Measurements from ENCODE around the gene YWHAB.

Gene YWHAB

GRCh38 chr20:44918342-44918741 lies 32.8 kb downstream of the YWHAB start:
- Histone ChIP-seq H3K23ac (ENCODE audit: low read length) (no peak overlapping the region), H3K27me3 (ENCODE audit: insufficient read depth, low read length) (no peaks in the 10 kb centered on the region), H3K9me3 (ENCODE audit: insufficient read depth, low read depth, low read length) (no peaks in the 10 kb centered on the region), H4K8ac (ENCODE audit: low read depth, low read length) (no peak overlapping the region), H4K91ac (ENCODE audit: low read depth, low read length) (no peak overlapping the region), H3K14ac (ENCODE audit: low read length) (no peak overlapping the region), H4K12ac (ENCODE audit: low read depth, low read length) (no peak overlapping the region), H3K4me3 (ENCODE audit: low read depth, low read length) (no peak overlapping the region), H3K4me2 (ENCODE audit: low read length) (no peak overlapping the region), H2AFZ (ENCODE audit: insufficient read depth, low read length, poor library complexity) (no peak overlapping the region), H2BK12ac (ENCODE audit: low read length) (no peak overlapping the region), H2BK5ac (ENCODE audit: low read depth, low read length, poor library complexity) (no peak overlapping the region), H3K27ac (ENCODE audit: low read depth, low read length) (no peak overlapping the region), H3K4me1 (ENCODE audit: control insufficient read depth in 1 of 2, insufficient read depth in 2 of 2, low read length in 2 of 2) (no peaks in the 10 kb centered on the region), H3K18ac (ENCODE audit: low read length) (no peak overlapping the region), H3K36me3 (ENCODE audit: control insufficient read depth in 1 of 2, insufficient read depth in 2 of 2, low read length in 2 of 2) (peaks cover 24 to 41% of the 10 kb centered on the region in 2 experiments), H3K9ac (ENCODE audit: low read length) (no peak overlapping the region), H2BK120ac (ENCODE audit: insufficient read depth, low read length, poor library complexity) (no peak overlapping the region), H3K79me2 (ENCODE audit: control insufficient read depth, insufficient read depth, low read length, poor library complexity) (no peaks in the 10 kb centered on the region), H2AK5ac (ENCODE audit: low read length) (no peak overlapping the region), H3K79me1 (ENCODE audit: low read length) (no peaks in the 10 kb centered on the region), H3K4ac (ENCODE audit: low read depth, low read length) (no peak overlapping the region)
- DNase-seq = no peak
- WGBS (ENCODE audit: extremely low coverage, insufficient coverage, insufficient read length) = no CpG with 5 or more reads among the region's 3 CpGs

DNA sequence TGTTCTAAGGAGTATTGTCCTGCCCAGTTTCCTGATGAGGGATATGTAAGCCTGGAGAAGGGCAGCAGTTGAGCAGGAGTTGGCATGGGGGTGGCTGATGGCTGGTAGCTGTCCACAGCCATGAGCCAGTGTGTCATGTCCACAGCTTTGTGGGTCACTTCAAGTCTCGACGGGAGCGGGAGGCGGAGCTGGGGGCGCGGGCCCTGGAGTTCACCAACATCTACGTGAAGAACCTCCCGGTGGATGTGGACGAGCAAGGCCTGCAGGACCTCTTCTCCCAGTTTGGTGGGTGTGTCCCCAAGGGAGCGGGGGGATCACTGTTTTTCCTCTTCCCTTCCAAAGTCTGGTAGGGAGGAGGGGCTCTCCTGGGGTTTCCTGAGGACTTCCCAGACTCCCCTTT lies 33.3 kb downstream of the YWHAB start:
- Histone ChIP-seq H3K4me1 (ENCODE audit: control insufficient read depth in 1 of 2, insufficient read depth in 2 of 2, low read length in 2 of 2) (no peaks in the 10 kb centered on the region), H3K36me3 (ENCODE audit: control insufficient read depth in 1 of 2, insufficient read depth in 2 of 2, low read length in 2 of 2) (peaks cover 24 to 41% of the 10 kb centered on the region in 2 experiments), H2BK12ac (ENCODE audit: low read length) (no peak overlapping the region), H3K18ac (ENCODE audit: low read length) (no peak overlapping the region), H3K27ac (ENCODE audit: low read depth, low read length) (no peak overlapping the region), H3K27me3 (ENCODE audit: insufficient read depth, low read length) (no peaks in the 10 kb centered on the region), H3K4me3 (ENCODE audit: low read depth, low read length) (no peak overlapping the region), H4K8ac (ENCODE audit: low read depth, low read length) (no peak overlapping the region), H3K4me2 (ENCODE audit: low read length) (no peak overlapping the region), H4K12ac (ENCODE audit: low read depth, low read length) (no peak overlapping the region), H3K79me1 (ENCODE audit: low read length) (no peaks in the 10 kb centered on the region), H2BK5ac (ENCODE audit: low read depth, low read length, poor library complexity) (no peak overlapping the region), H2AK5ac (ENCODE audit: low read length) (no peak overlapping the region), H3K4ac (ENCODE audit: low read depth, low read length) (no peak overlapping the region), H3K23ac (ENCODE audit: low read length) (no peak overlapping the region), H3K79me2 (ENCODE audit: control insufficient read depth, insufficient read depth, low read length, poor library complexity) (no peaks in the 10 kb centered on the region), H3K9me3 (ENCODE audit: insufficient read depth, low read depth, low read length) (no peaks in the 10 kb centered on the region), H4K91ac (ENCODE audit: low read depth, low read length) (no peak overlapping the region), H3K14ac (ENCODE audit: low read length) (no peak overlapping the region), H2AFZ (ENCODE audit: insufficient read depth, low read length, poor library complexity) (no peak overlapping the region), H3K9ac (ENCODE audit: low read length) (no peak overlapping the region), H2BK120ac (ENCODE audit: insufficient read depth, low read length, poor library complexity) (no peak overlapping the region)
- no peak for DNase-seq
- no CpG with 5 or more reads among the region's 10 CpGs for WGBS (ENCODE audit: extremely low coverage, insufficient coverage, insufficient read length)

DNA sequence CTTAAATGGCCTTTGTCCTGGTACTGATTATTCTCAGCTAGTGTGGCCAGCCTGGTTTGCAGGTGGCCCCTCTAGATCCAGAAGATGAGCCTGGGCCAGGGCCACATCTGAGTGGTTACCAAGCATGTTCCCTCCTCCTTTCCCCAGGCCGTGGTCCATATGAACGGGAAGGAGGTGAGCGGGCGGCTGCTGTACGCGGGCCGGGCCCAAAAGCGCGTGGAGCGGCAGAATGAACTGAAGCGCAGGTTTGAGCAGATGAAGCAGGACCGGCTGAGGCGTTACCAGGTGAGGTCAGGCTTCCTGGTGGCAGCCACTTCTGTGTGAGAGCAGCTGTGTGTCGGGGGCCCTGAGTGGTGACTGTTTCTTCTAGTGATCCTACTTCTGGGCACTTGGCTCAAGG lies 35.9 kb downstream of the YWHAB start:
- Histone ChIP-seq H3K27ac (ENCODE audit: low read depth, low read length) (no peak overlapping the region), H4K8ac (ENCODE audit: low read depth, low read length) (no peak overlapping the region), H3K9ac (ENCODE audit: low read length) (no peak overlapping the region), H3K27me3 (ENCODE audit: insufficient read depth, low read length) (no peaks in the 10 kb centered on the region), H2AK5ac (ENCODE audit: low read length) (no peak overlapping the region), H3K4ac (ENCODE audit: low read depth, low read length) (no peak overlapping the region), H3K4me3 (ENCODE audit: low read depth, low read length) (no peak overlapping the region), H4K12ac (ENCODE audit: low read depth, low read length) (no peak overlapping the region), H3K18ac (ENCODE audit: low read length) (no peak overlapping the region), H2BK12ac (ENCODE audit: low read length) (no peak overlapping the region), H4K91ac (ENCODE audit: low read depth, low read length) (no peak overlapping the region), H3K4me2 (ENCODE audit: low read length) (no peak overlapping the region), H2AFZ (ENCODE audit: insufficient read depth, low read length, poor library complexity) (no peak overlapping the region), H3K23ac (ENCODE audit: low read length) (no peak overlapping the region), H3K79me2 (ENCODE audit: control insufficient read depth, insufficient read depth, low read length, poor library complexity) (no peaks in the 10 kb centered on the region), H3K14ac (ENCODE audit: low read length) (no peak overlapping the region), H3K4me1 (ENCODE audit: control insufficient read depth in 1 of 2, insufficient read depth in 2 of 2, low read length in 2 of 2) (no peaks in the 10 kb centered on the region), H2BK120ac (ENCODE audit: insufficient read depth, low read length, poor library complexity) (no peak overlapping the region), H3K36me3 (ENCODE audit: control insufficient read depth in 1 of 2, insufficient read depth in 2 of 2, low read length in 2 of 2) (peaks cover 26 to 43% of the 10 kb centered on the region in 2 experiments), H3K9me3 (ENCODE audit: insufficient read depth, low read depth, low read length) (no peaks in the 10 kb centered on the region), H2BK5ac (ENCODE audit: low read depth, low read length, poor library complexity) (no peak overlapping the region), H3K79me1 (ENCODE audit: low read length) (no peaks in the 10 kb centered on the region)
- no peak for DNase-seq
- WGBS (ENCODE audit: extremely low coverage, insufficient coverage, insufficient read length) = no CpG with 5 or more reads among the region's 14 CpGs

DNA sequence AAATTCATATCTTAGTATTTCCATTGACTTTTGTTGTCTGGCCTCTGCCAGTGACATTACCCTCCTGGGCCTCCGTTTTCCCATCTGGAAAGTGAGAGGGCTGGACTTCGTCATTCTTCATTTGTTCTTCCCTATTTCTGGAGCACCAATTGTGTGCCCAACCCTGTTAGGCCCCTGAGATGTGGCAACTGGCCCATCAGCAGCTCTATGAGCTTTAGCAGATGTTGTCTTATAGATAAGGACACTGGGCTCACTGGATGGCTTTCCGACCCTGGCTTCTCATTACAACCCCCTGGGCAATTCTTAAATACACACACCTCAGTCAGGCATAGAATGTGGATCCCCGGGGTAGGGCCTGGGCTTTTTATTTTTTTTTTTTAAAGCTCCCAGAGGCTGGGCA lies 39.0 kb downstream of the YWHAB start:
- Histone ChIP-seq H3K4me1 (ENCODE audit: control insufficient read depth in 1 of 2, insufficient read depth in 2 of 2, low read length in 2 of 2) (no peaks in the 10 kb centered on the region), H3K27me3 (ENCODE audit: insufficient read depth, low read length) (no peaks in the 10 kb centered on the region), H3K79me2 (ENCODE audit: control insufficient read depth, insufficient read depth, low read length, poor library complexity) (no peaks in the 10 kb centered on the region), H3K14ac (ENCODE audit: low read length) (no peak overlapping the region), H4K91ac (ENCODE audit: low read depth, low read length) (no peak overlapping the region), H3K18ac (ENCODE audit: low read length) (no peak overlapping the region), H3K79me1 (ENCODE audit: low read length) (no peaks in the 10 kb centered on the region), H3K4me2 (ENCODE audit: low read length) (no peak overlapping the region), H3K23ac (ENCODE audit: low read length) (no peak overlapping the region), H3K4me3 (ENCODE audit: low read depth, low read length) (no peak overlapping the region), H3K27ac (ENCODE audit: low read depth, low read length) (no peak overlapping the region), H2BK5ac (ENCODE audit: low read depth, low read length, poor library complexity) (no peak overlapping the region), H3K4ac (ENCODE audit: low read depth, low read length) (no peak overlapping the region), H3K36me3 (ENCODE audit: control insufficient read depth in 1 of 2, insufficient read depth in 2 of 2, low read length in 2 of 2) (peaks cover 14 to 27% of the 10 kb centered on the region in 2 experiments), H2AK5ac (ENCODE audit: low read length) (no peak overlapping the region), H4K12ac (ENCODE audit: low read depth, low read length) (no peak overlapping the region), H2BK12ac (ENCODE audit: low read length) (no peak overlapping the region), H4K8ac (ENCODE audit: low read depth, low read length) (no peak overlapping the region), H3K9me3 (ENCODE audit: insufficient read depth, low read depth, low read length) (no peaks in the 10 kb centered on the region), H2BK120ac (ENCODE audit: insufficient read depth, low read length, poor library complexity) (no peak overlapping the region), H2AFZ (ENCODE audit: insufficient read depth, low read length, poor library complexity) (no peak overlapping the region), H3K9ac (ENCODE audit: low read length) (peak overlapping the region; percentile 48)
- no CpG with 5 or more reads among the region's 4 CpGs for WGBS (ENCODE audit: extremely low coverage, insufficient coverage, insufficient read length)
- DNase-seq = no peak

Data from trophoblast cell (in vitro differentiated cells and primary cell).